HepG2 (cell line): ENCODE results near the gene PRDX2. TPM values are rescaled to one million over a fixed set of nuclear protein-coding genes. Genes with fewer than 3 reads are reported as not detected.

Experiments used
- CBFB ChIP-seq: sonication (generic); formaldehyde crosslinking; IDR thresholded peaks from 2 replicates; pipeline ENCODE4 v1.4.0; 2020; ENCODE audit warnings: missing genetic modification reagents
- HMGA1 ChIP-seq: sonication (generic); formaldehyde crosslinking; conservative IDR thresholded peaks from 2 replicates; pipeline ENCODE4 v1.4.0; 2020; ENCODE audit warnings: missing genetic modification reagents
- NCOA2 ChIP-seq: sonication (generic); formaldehyde crosslinking; IDR thresholded peaks from 2 replicates; pipeline ENCODE4 v1.8.0; 2022; ENCODE audit warnings: inconsistent platforms
- NONO ChIP-seq, 2 experiments: fragments of 450-650 bp in 1 of 2; sonication (generic) in 1 of 2; formaldehyde crosslinking in 1 of 2; IDR thresholded peaks in 1 of 2; conservative IDR thresholded peaks in 1 of 2; 2 replicates each; pipeline versions ENCODE4 v1.6.1 to v1.8.0; 2017 to 2022; ENCODE audit warnings: mild to moderate bottlenecking in 1 of 2, missing genetic modification reagents in 1 of 2, moderate library complexity in 1 of 2
- SAFB2 ChIP-seq: sonication (generic); formaldehyde crosslinking; IDR thresholded peaks from 2 replicates; pipeline ENCODE4 v1.5.1; 2020; ENCODE audit warnings: missing genetic modification reagents, low read depth, mild to moderate bottlenecking, borderline replicate concordance
- STAG1 ChIP-seq: sonication (generic); formaldehyde crosslinking; IDR thresholded peaks from 2 replicates; pipeline ENCODE4 v1.4.0; 2020; ENCODE audit warnings: missing genetic modification reagents
- TMF1 ChIP-seq: sonication (generic); formaldehyde crosslinking; IDR thresholded peaks from 2 replicates; pipeline ENCODE4 v1.8.1; 2022; ENCODE audit warnings: low read depth, missing genetic modification reagents
- TP53 ChIP-seq: sonication (generic); formaldehyde crosslinking; conservative IDR thresholded peaks from 2 replicates; pipeline ENCODE4 v1.4.0; 2020; ENCODE audit warnings: missing genetic modification reagents
- ZBTB1 ChIP-seq: sonication (generic); formaldehyde crosslinking; IDR thresholded peaks from 2 replicates; pipeline ENCODE4 v1.4.0; 2020; ENCODE audit warnings: missing genetic modification reagents, borderline replicate concordance
- ZIK1 ChIP-seq: sonication (generic); formaldehyde crosslinking; IDR thresholded peaks from 2 replicates; pipeline ENCODE4 v1.5.0; 2020; ENCODE audit warnings: mild to moderate bottlenecking, low read depth, missing genetic modification reagents, borderline replicate concordance
- ZNF263 ChIP-seq: sonication (generic); formaldehyde crosslinking; IDR thresholded peaks from 2 replicates; pipeline ENCODE4 v1.4.0; 2020; ENCODE audit warnings: missing genetic modification reagents
- ZNF337 ChIP-seq: sonication (generic); formaldehyde crosslinking; IDR thresholded peaks from 2 replicates; pipeline ENCODE4 v1.5.1; 2020; ENCODE audit warnings: missing genetic modification reagents, low read depth, mild to moderate bottlenecking, borderline replicate concordance
- ZNF7 ChIP-seq: IDR thresholded peaks from 2 replicates; pipeline ENCODE4 v1.6.1; 2016; ENCODE audit warnings: missing biosample characterization, missing genetic modification reagents
- ZNF83 ChIP-seq: sonication (generic); formaldehyde crosslinking; IDR thresholded peaks from 2 replicates; pipeline ENCODE4 v1.4.0; 2020; ENCODE audit warnings: missing genetic modification reagents, mild to moderate bottlenecking, borderline replicate concordance
- ZSCAN9 ChIP-seq: IDR thresholded peaks from 2 replicates; pipeline ENCODE4 v1.6.1; 2016; ENCODE audit warnings: borderline replicate concordance
- polyA plus RNA-seq, 8 experiments: library from polyadenylated mRNA; depleted of rRNA in 3 of 8; stranded (reverse) in 7 of 8; unstranded in 1 of 8; fragments of >200 nt; fragmentation: Illumina TruSeq in 4 of 8; extraction: Trizol in 4 of 8; gene quantifications; 2 replicates each; pipeline versions ENCODE4 v1.2.1 to v1.2.3, GENCODE V29; 2011 to 2016; ENCODE audit warnings: low read depth in 4 of 8, missing spikeins in 1 of 8, mixed read lengths in 1 of 8; ENCODE audit not compliant: insufficient read depth in 1 of 8
- total RNA-seq, 5 experiments: library from RNA; depleted of rRNA; stranded (reverse); fragments of >200 nt; fragmentation: Illumina TruSeq; extraction: Trizol; gene quantifications; 2 replicates each; pipeline ENCODE4 v1.2.3, GENCODE V29; 2016; ENCODE audit warnings: low read depth in 1 of 5
- TF ChIP-seq, protein P1 (sequence below): sonication (generic); formaldehyde crosslinking; IDR thresholded peaks from 2 replicates; pipeline ENCODE4 v1.4.0; 2020; ENCODE audit warnings: mild to moderate bottlenecking, missing genetic modification reagents, borderline replicate concordance
- TF ChIP-seq, protein P2 (sequence below): sonication (generic); formaldehyde crosslinking; IDR thresholded peaks from 2 replicates; pipeline ENCODE4 v1.5.0; 2020; ENCODE audit warnings: missing genetic modification reagents
- TF ChIP-seq, protein P3 (sequence below), 2 experiments: sonication (generic) in 1 of 2; formaldehyde crosslinking in 1 of 2; IDR thresholded peaks; 2 replicates each; pipeline versions ENCODE4 v1.4.0 to v1.6.1; 2018 to 2020; ENCODE audit warnings: missing genetic modification reagents in 2 of 2, borderline replicate concordance in 1 of 2, low read depth in 1 of 2, mild to moderate bottlenecking in 1 of 2, missing biosample characterization in 1 of 2
- TF ChIP-seq, protein P4 (sequence below): sonication (generic); formaldehyde crosslinking; conservative IDR thresholded peaks from 2 replicates; pipeline ENCODE4 v1.8.1; 2023; ENCODE audit warnings: missing genetic modification reagents

The PRDX2 gene
- total and polyA plus RNA-seq, 2 of the 13 experiments (the other 11 are each of a cell fraction or from before 2014, with no cell fraction given): 218 to 381 TPM

DNA sequence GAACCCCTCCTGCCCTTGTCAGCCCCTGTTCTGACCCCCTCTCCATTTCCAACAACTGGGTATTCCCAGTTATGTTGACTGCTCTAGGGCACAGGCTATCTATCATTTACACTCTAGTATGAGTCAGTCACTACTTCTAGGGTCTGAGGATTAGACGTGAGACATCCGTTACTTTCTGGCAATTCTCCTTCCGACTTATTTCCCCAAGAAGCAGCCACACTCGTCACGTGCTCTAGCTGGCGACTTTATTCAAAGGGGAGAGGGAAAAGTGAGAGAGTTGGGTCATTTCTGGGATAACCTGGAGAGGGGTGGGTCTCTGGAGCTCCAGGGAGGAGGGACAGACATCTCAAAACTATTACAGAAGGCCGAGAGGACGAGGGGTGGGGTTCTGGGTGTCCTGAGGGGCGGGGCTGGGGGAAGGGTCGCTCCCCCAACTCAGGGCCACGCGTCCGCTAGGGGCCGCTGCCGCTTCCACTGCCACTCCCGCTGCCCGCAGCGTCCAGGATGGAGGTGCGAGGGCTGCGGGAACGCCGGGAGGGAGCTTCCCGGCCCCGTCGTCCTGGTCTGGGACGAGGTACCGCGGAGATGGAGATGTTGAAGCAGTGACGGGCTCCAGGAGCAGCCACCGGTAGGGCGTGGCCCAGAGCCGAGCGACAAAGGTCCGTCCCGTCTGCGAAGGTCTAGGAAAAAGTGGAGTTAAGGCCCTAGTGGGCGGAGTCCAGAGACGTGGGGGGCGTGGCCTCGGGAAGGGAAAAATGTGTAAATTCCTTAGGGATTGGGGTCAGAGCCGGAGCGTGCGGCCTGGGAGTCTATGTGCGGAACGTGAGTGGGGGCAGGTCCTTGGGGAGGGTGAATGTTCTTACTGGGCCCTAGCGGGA lies 23.9 kb upstream of the PRDX2 start (continued):
- TF ChIP-seq, protein P1, sequence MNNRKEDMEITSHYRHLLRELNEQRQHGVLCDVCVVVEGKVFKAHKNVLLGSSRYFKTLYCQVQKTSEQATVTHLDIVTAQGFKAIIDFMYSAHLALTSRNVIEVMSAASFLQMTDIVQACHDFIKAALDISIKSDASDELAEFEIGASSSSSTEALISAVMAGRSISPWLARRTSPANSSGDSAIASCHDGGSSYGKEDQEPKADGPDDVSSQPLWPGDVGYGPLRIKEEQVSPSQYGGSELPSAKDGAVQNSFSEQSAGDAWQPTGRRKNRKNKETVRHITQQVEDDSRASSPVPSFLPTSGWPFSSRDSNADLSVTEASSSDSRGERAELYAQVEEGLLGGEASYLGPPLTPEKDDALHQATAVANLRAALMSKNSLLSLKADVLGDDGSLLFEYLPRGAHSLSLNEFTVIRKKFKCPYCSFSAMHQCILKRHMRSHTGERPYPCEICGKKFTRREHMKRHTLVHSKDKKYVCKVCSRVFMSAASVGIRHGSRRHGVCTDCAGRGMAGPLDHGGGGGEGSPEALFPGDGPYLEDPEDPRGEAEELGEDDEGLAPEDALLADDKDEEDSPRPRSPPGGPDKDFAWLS: no peak
- TF ChIP-seq ZNF263 (CRISPR knock-in tag): no peak
- TF ChIP-seq, protein P2, sequence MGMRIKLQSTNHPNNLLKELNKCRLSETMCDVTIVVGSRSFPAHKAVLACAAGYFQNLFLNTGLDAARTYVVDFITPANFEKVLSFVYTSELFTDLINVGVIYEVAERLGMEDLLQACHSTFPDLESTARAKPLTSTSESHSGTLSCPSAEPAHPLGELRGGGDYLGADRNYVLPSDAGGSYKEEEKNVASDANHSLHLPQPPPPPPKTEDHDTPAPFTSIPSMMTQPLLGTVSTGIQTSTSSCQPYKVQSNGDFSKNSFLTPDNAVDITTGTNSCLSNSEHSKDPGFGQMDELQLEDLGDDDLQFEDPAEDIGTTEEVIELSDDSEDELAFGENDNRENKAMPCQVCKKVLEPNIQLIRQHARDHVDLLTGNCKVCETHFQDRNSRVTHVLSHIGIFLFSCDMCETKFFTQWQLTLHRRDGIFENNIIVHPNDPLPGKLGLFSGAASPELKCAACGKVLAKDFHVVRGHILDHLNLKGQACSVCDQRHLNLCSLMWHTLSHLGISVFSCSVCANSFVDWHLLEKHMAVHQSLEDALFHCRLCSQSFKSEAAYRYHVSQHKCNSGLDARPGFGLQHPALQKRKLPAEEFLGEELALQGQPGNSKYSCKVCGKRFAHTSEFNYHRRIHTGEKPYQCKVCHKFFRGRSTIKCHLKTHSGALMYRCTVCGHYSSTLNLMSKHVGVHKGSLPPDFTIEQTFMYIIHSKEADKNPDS (CRISPR knock-in tag): no peak
- TF ChIP-seq, protein P3, sequence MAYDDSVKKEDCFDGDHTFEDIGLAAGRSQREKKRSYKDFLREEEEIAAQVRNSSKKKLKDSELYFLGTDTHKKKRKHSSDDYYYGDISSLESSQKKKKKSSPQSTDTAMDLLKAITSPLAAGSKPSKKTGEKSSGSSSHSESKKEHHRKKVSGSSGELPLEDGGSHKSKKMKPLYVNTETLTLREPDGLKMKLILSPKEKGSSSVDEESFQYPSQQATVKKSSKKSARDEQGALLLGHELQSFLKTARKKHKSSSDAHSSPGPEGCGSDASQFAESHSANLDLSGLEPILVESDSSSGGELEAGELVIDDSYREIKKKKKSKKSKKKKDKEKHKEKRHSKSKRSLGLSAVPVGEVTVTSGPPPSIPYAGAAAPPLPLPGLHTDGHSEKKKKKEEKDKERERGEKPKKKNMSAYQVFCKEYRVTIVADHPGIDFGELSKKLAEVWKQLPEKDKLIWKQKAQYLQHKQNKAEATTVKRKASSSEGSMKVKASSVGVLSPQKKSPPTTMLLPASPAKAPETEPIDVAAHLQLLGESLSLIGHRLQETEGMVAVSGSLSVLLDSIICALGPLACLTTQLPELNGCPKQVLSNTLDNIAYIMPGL (CRISPR knock-in tag; IDR thresholded peaks at IDR 0.05; ENCODE audit: borderline replicate concordance in 1 of 2, low read depth in 1 of 2): peak; percentile 74 to 85
- TF ChIP-seq, protein P4, sequence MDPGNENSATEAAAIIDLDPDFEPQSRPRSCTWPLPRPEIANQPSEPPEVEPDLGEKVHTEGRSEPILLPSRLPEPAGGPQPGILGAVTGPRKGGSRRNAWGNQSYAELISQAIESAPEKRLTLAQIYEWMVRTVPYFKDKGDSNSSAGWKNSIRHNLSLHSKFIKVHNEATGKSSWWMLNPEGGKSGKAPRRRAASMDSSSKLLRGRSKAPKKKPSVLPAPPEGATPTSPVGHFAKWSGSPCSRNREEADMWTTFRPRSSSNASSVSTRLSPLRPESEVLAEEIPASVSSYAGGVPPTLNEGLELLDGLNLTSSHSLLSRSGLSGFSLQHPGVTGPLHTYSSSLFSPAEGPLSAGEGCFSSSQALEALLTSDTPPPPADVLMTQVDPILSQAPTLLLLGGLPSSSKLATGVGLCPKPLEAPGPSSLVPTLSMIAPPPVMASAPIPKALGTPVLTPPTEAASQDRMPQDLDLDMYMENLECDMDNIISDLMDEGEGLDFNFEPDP (CRISPR knock-in tag): no peak
- no peak for TF ChIP-seq ZNF337
- no peak for TF ChIP-seq NONO (IDR thresholded peaks at IDR 0.05)
- no peak for TF ChIP-seq NONO (CRISPR knock-in tag; conservative IDR thresholded peaks at IDR 0.05)
- TF ChIP-seq CBFB (CRISPR knock-in tag): 0 out of 2 replicates have a peak, but pooled peaks have one; percentile 56
- TF ChIP-seq TMF1 (CRISPR knock-in tag): no peak
- TF ChIP-seq STAG1: peak; percentile 20
- no peak for TF ChIP-seq ZNF83 (CRISPR knock-in tag)
- no peak for TF ChIP-seq ZNF7 (CRISPR knock-in tag)
- TF ChIP-seq NCOA2 (CRISPR knock-in tag): no peak
- no peak for TF ChIP-seq HMGA1 (CRISPR knock-in tag)
- TF ChIP-seq TP53 (CRISPR knock-in tag): no peak
- no peak for TF ChIP-seq ZBTB1 (CRISPR knock-in tag)
- TF ChIP-seq ZIK1 (CRISPR knock-in tag): no peak
- TF ChIP-seq ZSCAN9: no peak
- 0 out of 2 replicates have a peak, but pooled peaks have one; percentile 45 for TF ChIP-seq SAFB2
